GM19468 (cell line): ENCODE results near the gene ZSWIM9.

ENCODE experiments used
- ATAC-seq: cut with Tn5 transposase; IDR thresholded peaks from one replicate; pipeline ENCODE4 v1.9.1; 2021; ENCODE audit warnings: mild to moderate bottlenecking, moderate library complexity, moderate number of reproducible peaks; ENCODE audit not compliant: unreplicated experiment; ENCODE audit errors: extremely low read depth

Gene ZSWIM9

GRCh38 chr19:48171710-48172109 is 1.2 kb downstream of the ZSWIM9 start:
- ATAC-seq = no peak

GRCh38 chr19:48174445-48175030 is 4.1 kb downstream of the ZSWIM9 start:
- ATAC-seq = no peak

- ATAC-seq = no peak
These were observed 5.1 kb downstream of the ZSWIM9 start for GRCh38 chr19:48175578-48175977.

GRCh38 chr19:48176226-48176625 is 5.7 kb downstream of the ZSWIM9 start:
- ATAC-seq = no peak

- no peak for ATAC-seq
These were observed 11.0 kb downstream of the ZSWIM9 start for GRCh38 chr19:48181505-48181904.

GRCh38 chr19:48182434-48182833 is 12.0 kb downstream of the ZSWIM9 start:
- no peak for ATAC-seq

GRCh38 chr19:48183356-48183755 is 12.9 kb downstream of the ZSWIM9 start:
- ATAC-seq = no peak

GRCh38 chr19:48186015-48186414 is 15.5 kb downstream of the ZSWIM9 start:
- ATAC-seq = no peak

- ATAC-seq = no peak
These were observed 16.1 kb downstream of the ZSWIM9 start for GRCh38 chr19:48186541-48186991.

GRCh38 chr19:48190288-48190884 is 19.9 kb downstream of the ZSWIM9 start:
- ATAC-seq = no peak

- no peak for ATAC-seq
These were observed 20.4 kb downstream of the ZSWIM9 start for GRCh38 chr19:48190885-48191284.

GRCh38 chr19:48192750-48193149 is 22.3 kb downstream of the ZSWIM9 start:
- no peak for ATAC-seq

GRCh38 chr19:48194041-48194843 is 23.8 kb downstream of the ZSWIM9 start:
- ATAC-seq = no peak

GRCh38 chr19:48194844-48195830 is 24.7 kb downstream of the ZSWIM9 start:
- ATAC-seq = no peak

GRCh38 chr19:48196321-48196763 is 25.9 kb downstream of the ZSWIM9 start:
- no peak for ATAC-seq

- no peak for ATAC-seq
These were observed 26.6 kb downstream of the ZSWIM9 start for GRCh38 chr19:48196933-48197665.

GRCh38 chr19:48203222-48203793 is 32.8 kb downstream of the ZSWIM9 start:
- ATAC-seq = no peak

GRCh38 chr19:48203794-48204628 is 33.5 kb downstream of the ZSWIM9 start:
- peak; percentile 57 for ATAC-seq
